Trophoblast cell (in vitro differentiated cells and primary cell): ENCODE results near the gene C1orf74.

ENCODE experiments used
- DNase-seq, 2 donors: peaks; one replicate each; pipeline ENCODE4 v3.0.0-alpha.2; 2016
- H2AFZ ChIP-seq: 2 replicates; pipeline ENCODE4 v1.6.1; 2013; ENCODE audit warnings: low read length, moderate library complexity, mild to moderate bottlenecking; ENCODE audit not compliant: insufficient read depth, poor library complexity
- H2AK5ac ChIP-seq: 2 replicates; pipeline ENCODE4 v1.6.1; 2013; ENCODE audit warnings: mild to moderate bottlenecking, low read length
- H2BK120ac ChIP-seq: 2 replicates; pipeline ENCODE4 v1.6.1; 2013; ENCODE audit warnings: low read length, mild to moderate bottlenecking, moderate library complexity; ENCODE audit not compliant: insufficient read depth, poor library complexity
- H2BK12ac ChIP-seq: 2 replicates; pipeline ENCODE4 v1.6.1; 2013; ENCODE audit warnings: mild to moderate bottlenecking, low read length, moderate library complexity
- H2BK5ac ChIP-seq: 2 replicates; pipeline ENCODE4 v1.6.1; 2013; ENCODE audit warnings: low read length, low read depth, moderate library complexity, mild to moderate bottlenecking; ENCODE audit not compliant: poor library complexity
- H3K14ac ChIP-seq: 2 replicates; pipeline ENCODE4 v1.6.1; 2013; ENCODE audit warnings: mild to moderate bottlenecking, low read length
- H3K18ac ChIP-seq: 2 replicates; pipeline ENCODE4 v1.6.1; 2013; ENCODE audit warnings: mild to moderate bottlenecking, low read length
- H3K23ac ChIP-seq: 2 replicates; pipeline ENCODE4 v1.6.1; 2013; ENCODE audit warnings: low read length
- H3K27ac ChIP-seq: 2 replicates; pipeline ENCODE4 v1.5.1; 2013; ENCODE audit warnings: low read depth, mild to moderate bottlenecking, inconsistent platforms, low read length, moderate library complexity
- H3K27me3 ChIP-seq: 2 replicates; pipeline ENCODE4 v1.6.1; 2013; ENCODE audit warnings: inconsistent platforms, mild to moderate bottlenecking, low read length, moderate library complexity; ENCODE audit not compliant: insufficient read depth
- H3K36me3 ChIP-seq, 2 experiments: 1 replicate in 1 of 2; 2 replicates in 1 of 2; pipeline ENCODE4 v1.6.1; 2013; ENCODE audit warnings: low read length in 2 of 2, mild to moderate bottlenecking in 2 of 2, moderate library complexity in 1 of 2; ENCODE audit not compliant: insufficient read depth in 2 of 2, control insufficient read depth in 1 of 2
- H3K4ac ChIP-seq: 2 replicates; pipeline ENCODE4 v1.6.1; 2013; ENCODE audit warnings: low read depth, mild to moderate bottlenecking, low read length, moderate library complexity
- H3K4me1 ChIP-seq, 2 experiments: 1 replicate in 1 of 2; 2 replicates in 1 of 2; pipeline ENCODE4 v1.6.1; 2013; ENCODE audit warnings: low read length in 2 of 2, mild to moderate bottlenecking in 2 of 2, moderate library complexity in 1 of 2; ENCODE audit not compliant: insufficient read depth in 2 of 2, control insufficient read depth in 1 of 2
- H3K4me2 ChIP-seq: 2 replicates; pipeline ENCODE4 v1.6.1; 2013; ENCODE audit warnings: inconsistent platforms, mild to moderate bottlenecking, low read length, moderate library complexity
- H3K4me3 ChIP-seq: 2 replicates; pipeline ENCODE4 v1.5.1; 2013; ENCODE audit warnings: mild to moderate bottlenecking, low read depth, low read length, inconsistent platforms
- H3K79me1 ChIP-seq: one replicate; pipeline ENCODE4 v1.6.1; 2013; ENCODE audit warnings: low read length
- H3K79me2 ChIP-seq: 2 replicates; pipeline ENCODE4 v1.6.1; 2013; ENCODE audit warnings: low read length, mild to moderate bottlenecking; ENCODE audit not compliant: control insufficient read depth, insufficient read depth, poor library complexity
- H3K9ac ChIP-seq: 2 replicates; pipeline ENCODE4 v1.6.1; 2013; ENCODE audit warnings: mild to moderate bottlenecking, low read length
- H3K9me3 ChIP-seq: 2 replicates; pipeline ENCODE4 v1.6.1; 2013; ENCODE audit warnings: low read depth, mild to moderate bottlenecking, control low read depth, inconsistent platforms, low read length; ENCODE audit not compliant: insufficient read depth
- H4K12ac ChIP-seq: 2 replicates; pipeline ENCODE4 v1.6.1; 2013; ENCODE audit warnings: low read depth, mild to moderate bottlenecking, low read length, moderate library complexity
- H4K8ac ChIP-seq: 2 replicates; pipeline ENCODE4 v1.6.1; 2013; ENCODE audit warnings: low read depth, mild to moderate bottlenecking, low read length, moderate library complexity
- H4K91ac ChIP-seq: one replicate; pipeline ENCODE4 v1.6.1; 2013; ENCODE audit warnings: low read depth, mild to moderate bottlenecking, low read length, moderate library complexity
- WGBS: extraction: QIAGEN DNeasy Blood & Tissue Kit; methylation state at CpG from one replicate; pipeline ENCODE4 v1.1.7; 2013; ENCODE audit warnings: missing lambda C conversion rate; ENCODE audit not compliant: insufficient read length, insufficient coverage; ENCODE audit errors: extremely low coverage; 5-methylcytosine and 5-hydroxymethylcytosine counted together

Gene C1orf74

GRCh38 chr1:209755256-209755655 is 29.1 kb downstream of the C1orf74 start:
- Histone ChIP-seq H3K9me3 (no peaks in the 10 kb centered on the region), H2BK120ac (no peak overlapping the region), H3K36me3 (no peaks in the 10 kb centered on the region), H3K4me1 (no peaks in the 10 kb centered on the region), H3K9ac (no peak overlapping the region), H3K14ac (no peak overlapping the region), H4K8ac (no peak overlapping the region), H3K4me3 (no peak overlapping the region), H3K4ac (no peak overlapping the region), H3K79me2 (no peaks in the 10 kb centered on the region), H4K91ac (no peak overlapping the region), H4K12ac (no peak overlapping the region), H2BK12ac (no peak overlapping the region), H3K79me1 (no peaks in the 10 kb centered on the region), H2AK5ac (no peak overlapping the region), H2AFZ (no peak overlapping the region), H3K27me3 (no peaks in the 10 kb centered on the region), H2BK5ac (no peak overlapping the region), H3K23ac (no peak overlapping the region), H3K27ac (no peak overlapping the region), H3K4me2 (no peak overlapping the region), H3K18ac (no peak overlapping the region)
- no CpG with 5 or more reads among the region's 1 CpG for WGBS
- DNase-seq: no peak

- Histone ChIP-seq H2AK5ac (no peak overlapping the region), H3K23ac (no peak overlapping the region), H3K18ac (no peak overlapping the region), H3K79me1 (peaks cover 2% of the 10 kb centered on the region), H2BK120ac (no peak overlapping the region), H3K9ac (no peak overlapping the region), H4K8ac (no peak overlapping the region), H2BK5ac (no peak overlapping the region), H3K4me3 (no peak overlapping the region), H4K91ac (no peak overlapping the region), H3K79me2 (no peaks in the 10 kb centered on the region), H3K4ac (no peak overlapping the region), H4K12ac (no peak overlapping the region), H2AFZ (no peak overlapping the region), H3K14ac (no peak overlapping the region), H3K4me2 (no peak overlapping the region), H3K27me3 (no peaks in the 10 kb centered on the region), H2BK12ac (no peak overlapping the region), H3K27ac (no peak overlapping the region), H3K9me3 (no peaks in the 10 kb centered on the region), H3K4me1 (peaks cover 3 to 4% of the 10 kb centered on the region in 2 experiments), H3K36me3 (no peaks in the 10 kb centered on the region)
- whole genome bisulfite sequencing: no CpG with 5 or more reads among the region's 3 CpGs
- DNase-seq: no peak
Measured at GRCh38 chr1:209752890-209753289, 31.5 kb downstream of the C1orf74 start.

DNA sequence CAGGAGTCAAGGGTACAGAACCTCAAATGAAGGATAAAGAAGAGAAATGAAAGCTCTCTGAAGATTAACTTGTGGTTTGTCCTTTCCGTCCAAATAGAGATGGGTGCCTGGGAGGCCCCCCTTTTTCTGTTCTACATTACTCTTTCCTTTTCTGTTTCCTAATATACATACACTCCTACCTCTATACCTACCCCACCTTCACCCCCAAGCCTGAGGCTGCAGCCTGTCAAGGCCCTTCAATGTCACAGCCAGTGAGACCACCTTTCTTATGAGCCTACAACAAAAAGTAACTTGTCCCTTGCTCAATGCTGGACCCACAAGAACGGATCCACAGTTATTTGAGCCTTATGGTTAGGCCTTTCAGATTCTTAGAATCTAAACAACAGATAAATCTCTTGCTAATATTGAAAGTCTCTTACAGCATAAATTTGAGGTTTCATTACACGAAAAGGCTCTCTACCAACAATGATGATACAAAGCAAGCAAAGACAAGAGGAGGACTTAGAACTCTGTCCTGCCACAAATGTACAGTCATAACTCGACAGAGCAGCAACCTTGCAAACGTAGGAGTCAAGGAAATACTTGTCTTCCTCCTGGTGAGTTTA is 32.6 kb downstream of the C1orf74 start:
- Histone ChIP-seq H3K36me3 (no peaks in the 10 kb centered on the region), H4K91ac (no peak overlapping the region), H3K4me3 (no peak overlapping the region), H3K27ac (no peak overlapping the region), H3K4ac (no peak overlapping the region), H3K23ac (no peak overlapping the region), H2BK5ac (no peak overlapping the region), H2AK5ac (no peak overlapping the region), H4K12ac (no peak overlapping the region), H2AFZ (no peak overlapping the region), H3K4me1 (peaks cover 5 to 7% of the 10 kb centered on the region in 2 experiments), H3K4me2 (no peak overlapping the region), H3K27me3 (no peaks in the 10 kb centered on the region), H3K18ac (no peak overlapping the region), H3K14ac (no peak overlapping the region), H4K8ac (no peak overlapping the region), H3K9ac (no peak overlapping the region), H3K79me1 (peaks cover 4% of the 10 kb centered on the region), H2BK120ac (no peak overlapping the region), H3K79me2 (no peaks in the 10 kb centered on the region), H2BK12ac (no peak overlapping the region), H3K9me3 (no peaks in the 10 kb centered on the region)
- WGBS: no CpG with 5 or more reads among the region's 5 CpGs
- no peak for DNase-seq

- H3K36me3 ChIP-seq: no peaks in the 10 kb centered on the region
- no peak overlapping the region for H2BK5ac ChIP-seq
- H3K79me2 ChIP-seq: no peaks in the 10 kb centered on the region
- WGBS: no CpG with 5 or more reads among the region's 6 CpGs
- no peaks in the 10 kb centered on the region for H3K9me3 ChIP-seq
- DNase-seq: no peak
- H3K79me1 ChIP-seq: peaks cover 4% of the 10 kb centered on the region
- H4K8ac ChIP-seq: no peak overlapping the region
- no peak overlapping the region for H3K4me2 ChIP-seq
- H3K14ac ChIP-seq: no peak overlapping the region
- peaks cover 5 to 7% of the 10 kb centered on the region in 2 experiments for H3K4me1 ChIP-seq
- H3K23ac ChIP-seq: no peak overlapping the region
- H3K4ac ChIP-seq: no peak overlapping the region
- H2AFZ ChIP-seq: no peak overlapping the region
- no peak overlapping the region for H3K18ac ChIP-seq
- no peak overlapping the region for H2AK5ac ChIP-seq
- no peak overlapping the region for H3K9ac ChIP-seq
- no peak overlapping the region for H4K91ac ChIP-seq
- H2BK12ac ChIP-seq: no peak overlapping the region
- H3K4me3 ChIP-seq: no peak overlapping the region
- no peak overlapping the region for H4K12ac ChIP-seq
- no peak overlapping the region for H2BK120ac ChIP-seq
- H3K27me3 ChIP-seq: no peaks in the 10 kb centered on the region
- no peak overlapping the region for H3K27ac ChIP-seq
Measured at GRCh38 chr1:209749670-209750323, 34.6 kb downstream of the C1orf74 start.
